Forelimb muscle (tissue), 1 donor: ENCODE data around the gene CEP162. TPM values are rescaled to one million over a fixed set of nuclear protein-coding genes. Genes with fewer than 3 reads are reported as not detected.
"Not testable (repeated sequence)": the region's sequence is repeated elsewhere in the genome, so short reads cannot be mapped to it uniquely, and the experiment has no call there.

ENCODE experiments used
- DNase-seq: peaks from one replicate; pipeline ENCODE4 v3.0.0-alpha.2; 2013; ENCODE audit warnings: low read depth
- polyA plus RNA-seq: library from polyadenylated mRNA; unstranded; fragments of 120-200 nt; gene quantifications from one replicate; pipeline ENCODE4 v1.2.1, GENCODE V29; 2013; ENCODE audit not compliant: insufficient read length

CEP162 gene
- polyA plus RNA-seq, 1 donor, result 5.7 TPM

- DNase-seq, result no peak
Measured at GRCh38 chr6:84242265-84242664, 14.8 kb upstream of the CEP162 start.

GRCh38 chr6:84228198-84228543, 728 bp upstream of the CEP162 start:
- DNase-seq, result no peak

GRCh38 chr6:84227044-84227433, 404 bp downstream of the CEP162 start:
- DNase-seq, result no peak

- DNase-seq, result no peak
Measured at GRCh38 chr6:84224251-84224650, 3.2 kb downstream of the CEP162 start.

GRCh38 chr6:84223608-84224007, 3.8 kb downstream of the CEP162 start:
- not testable (repeated sequence) for DNase-seq

GRCh38 chr6:84222426-84222825, 5.0 kb downstream of the CEP162 start:
- DNase-seq, result no peak

GRCh38 chr6:84220809-84221409, 6.5 kb downstream of the CEP162 start:
- DNase-seq, result peak; percentile 24

- no peak for DNase-seq
Measured at GRCh38 chr6:84218091-84218490, 9.4 kb downstream of the CEP162 start.

GRCh38 chr6:84213217-84213616, 14.2 kb downstream of the CEP162 start:
- no peak for DNase-seq

GRCh38 chr6:84204011-84204410, 23.4 kb downstream of the CEP162 start:
- DNase-seq, result no peak

- DNase-seq, result not testable (repeated sequence)
Measured at GRCh38 chr6:84199987-84200386, 27.5 kb downstream of the CEP162 start.

GRCh38 chr6:84197708-84198107, 29.7 kb downstream of the CEP162 start:
- no peak for DNase-seq

GRCh38 chr6:84193114-84193708, 34.2 kb downstream of the CEP162 start:
- DNase-seq, result no peak

GRCh38 chr6:84191802-84192201, 35.6 kb downstream of the CEP162 start:
- DNase-seq, result no peak

- DNase-seq, result not testable (repeated sequence)
Measured at GRCh38 chr6:84189356-84189755, 38.1 kb downstream of the CEP162 start.

GRCh38 chr6:84183430-84183829, 44.0 kb downstream of the CEP162 start:
- no peak for DNase-seq

- no peak for DNase-seq
Measured at GRCh38 chr6:84182001-84182400, 45.4 kb downstream of the CEP162 start.

GRCh38 chr6:84177241-84177640, 50.2 kb downstream of the CEP162 start:
- DNase-seq, result no peak

- DNase-seq, result no peak
Measured at GRCh38 chr6:84172574-84172973, 54.9 kb downstream of the CEP162 start.

GRCh38 chr6:84172080-84172479, 55.4 kb downstream of the CEP162 start:
- no peak for DNase-seq

GRCh38 chr6:84167457-84167856, 60.0 kb downstream of the CEP162 start:
- DNase-seq, result no peak

GRCh38 chr6:84166395-84166794, 61.0 kb downstream of the CEP162 start:
- no peak for DNase-seq

GRCh38 chr6:84164328-84164727, 63.1 kb downstream of the CEP162 start:
- DNase-seq, result not testable (repeated sequence)

- DNase-seq, result no peak
Measured at GRCh38 chr6:84161190-84161589, 66.3 kb downstream of the CEP162 start.
